ENCODE measurements around the gene KMT2C. TPM values are rescaled to one million over a fixed set of nuclear protein-coding genes. Genes with fewer than 3 reads are reported as not detected.

Gene KMT2C
- polyA plus RNA-seq, 1 donor from 2014 or later = 29.8 TPM

DNA sequence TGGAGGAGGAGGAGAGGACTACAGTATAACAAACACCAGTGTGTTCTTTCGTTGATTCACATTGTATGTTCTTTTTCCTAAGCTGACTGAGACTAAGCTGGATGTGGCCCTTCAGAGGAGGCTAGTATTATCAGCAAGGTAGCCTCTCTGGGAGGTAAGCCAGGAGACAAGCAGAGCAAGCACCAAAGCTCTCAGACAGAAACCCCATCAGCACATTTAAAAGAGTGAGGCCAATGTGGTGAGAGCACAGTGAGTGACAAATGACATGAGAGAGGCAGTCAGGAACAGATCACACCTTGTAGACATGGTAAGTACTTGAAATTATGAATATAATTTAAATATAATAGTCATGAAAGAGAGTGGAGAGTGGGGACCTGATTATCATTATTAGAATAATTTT, 107.6 kb downstream of the KMT2C start:
- Histone ChIP-seq H3F3A (ENCODE audit: insufficient read depth, low read length, poor library complexity, severe bottlenecking) (no peaks in the 10 kb centered on the region), H3K9me3 (ENCODE audit: low read length) (no peaks in the 10 kb centered on the region), H2AFZ (ENCODE audit: low read depth, low read length) (no peak overlapping the region), H4K20me1 (ENCODE audit: insufficient read depth) (no peaks in the 10 kb centered on the region), H3K4me3 (ENCODE audit: low read length) (peak overlapping the region; percentile 33), H3K79me2 (replicated peaks; ENCODE audit: insufficient read depth, low read length) (peaks cover 15% of the 10 kb centered on the region), H3K27ac (ENCODE audit: low read length) (no peak overlapping the region), H3K9ac (ENCODE audit: low read length) (no peak overlapping the region), H3K9me2 (ENCODE audit: insufficient read depth, low read length) (no peaks in the 10 kb centered on the region), H3K4me2 (ENCODE audit: low read length) (no peak overlapping the region), H3K27me3 (ENCODE audit: insufficient read depth, low read depth, low read length) (no peaks in the 10 kb centered on the region), H3K36me3 (ENCODE audit: insufficient read depth, low read length) (no peaks in the 10 kb centered on the region)
- TF ChIP-seq RAD21 (conservative IDR thresholded peaks at IDR 0.05) (no peak), CTCF (IDR thresholded peaks at IDR 0.05; ENCODE audit: poor library complexity, severe bottlenecking) (no peak), EZH2 (IDR thresholded peaks at IDR 0.05; ENCODE audit: borderline replicate concordance, insufficient read depth, low read length, poor library complexity, severe bottlenecking) (no peak), MXI1 (conservative IDR thresholded peaks at IDR 0.05; ENCODE audit: poor library complexity, severe bottlenecking) (no peak), POLR2AphosphoS5 (IDR thresholded peaks at IDR 0.05) (no peak), TAF1 (IDR thresholded peaks at IDR 0.05; ENCODE audit: low read depth) (no peak), EP300 (conservative IDR thresholded peaks at IDR 0.05; ENCODE audit: poor library complexity, severe bottlenecking) (no peak), SMC3 (conservative IDR thresholded peaks at IDR 0.05; ENCODE audit: poor library complexity) (no peak)

DNA sequence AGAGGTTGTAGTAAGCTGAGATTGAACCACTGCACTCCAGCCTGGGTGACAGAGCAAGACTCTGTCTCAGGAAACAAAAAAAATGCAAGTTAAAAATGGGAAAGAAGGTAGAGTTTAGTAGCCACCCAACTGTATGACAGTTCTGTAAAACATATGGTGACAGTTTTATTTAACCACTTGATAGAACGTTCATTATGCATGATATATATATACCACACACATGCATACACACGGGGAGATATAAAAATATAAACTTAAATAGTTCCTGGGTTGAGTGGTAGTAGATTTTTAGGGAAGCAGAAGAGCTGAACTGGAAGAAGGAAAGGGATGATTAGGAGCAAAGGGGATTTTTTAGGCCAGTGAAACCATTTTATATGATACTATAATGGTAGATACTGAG, 120.0 kb downstream of the KMT2C start:
- Histone ChIP-seq H3K79me2 (replicated peaks; ENCODE audit: insufficient read depth, low read length) (peaks cover 37% of the 10 kb centered on the region), H2AFZ (ENCODE audit: low read depth, low read length) (no peak overlapping the region)

More for the DNA sequence above, 120.0 kb downstream of the KMT2C start:
- no peaks in the 10 kb centered on the region for H3K36me3 ChIP-seq (ENCODE audit: insufficient read depth, low read length)
- H3K9me2 ChIP-seq (ENCODE audit: insufficient read depth, low read length) = no peaks in the 10 kb centered on the region
- TF ChIP-seq SMC3 (conservative IDR thresholded peaks at IDR 0.05; ENCODE audit: poor library complexity) = no peak
- TF ChIP-seq TAF1 (IDR thresholded peaks at IDR 0.05; ENCODE audit: low read depth) = no peak
- TF ChIP-seq POLR2AphosphoS5 (IDR thresholded peaks at IDR 0.05) = no peak
- TF ChIP-seq CTCF (IDR thresholded peaks at IDR 0.05; ENCODE audit: poor library complexity, severe bottlenecking) = no peak
- TF ChIP-seq EZH2 (IDR thresholded peaks at IDR 0.05; ENCODE audit: borderline replicate concordance, insufficient read depth, low read length, poor library complexity, severe bottlenecking) = no peak
- no peak for TF ChIP-seq MXI1 (conservative IDR thresholded peaks at IDR 0.05; ENCODE audit: poor library complexity, severe bottlenecking)
- TF ChIP-seq, protein P1, sequence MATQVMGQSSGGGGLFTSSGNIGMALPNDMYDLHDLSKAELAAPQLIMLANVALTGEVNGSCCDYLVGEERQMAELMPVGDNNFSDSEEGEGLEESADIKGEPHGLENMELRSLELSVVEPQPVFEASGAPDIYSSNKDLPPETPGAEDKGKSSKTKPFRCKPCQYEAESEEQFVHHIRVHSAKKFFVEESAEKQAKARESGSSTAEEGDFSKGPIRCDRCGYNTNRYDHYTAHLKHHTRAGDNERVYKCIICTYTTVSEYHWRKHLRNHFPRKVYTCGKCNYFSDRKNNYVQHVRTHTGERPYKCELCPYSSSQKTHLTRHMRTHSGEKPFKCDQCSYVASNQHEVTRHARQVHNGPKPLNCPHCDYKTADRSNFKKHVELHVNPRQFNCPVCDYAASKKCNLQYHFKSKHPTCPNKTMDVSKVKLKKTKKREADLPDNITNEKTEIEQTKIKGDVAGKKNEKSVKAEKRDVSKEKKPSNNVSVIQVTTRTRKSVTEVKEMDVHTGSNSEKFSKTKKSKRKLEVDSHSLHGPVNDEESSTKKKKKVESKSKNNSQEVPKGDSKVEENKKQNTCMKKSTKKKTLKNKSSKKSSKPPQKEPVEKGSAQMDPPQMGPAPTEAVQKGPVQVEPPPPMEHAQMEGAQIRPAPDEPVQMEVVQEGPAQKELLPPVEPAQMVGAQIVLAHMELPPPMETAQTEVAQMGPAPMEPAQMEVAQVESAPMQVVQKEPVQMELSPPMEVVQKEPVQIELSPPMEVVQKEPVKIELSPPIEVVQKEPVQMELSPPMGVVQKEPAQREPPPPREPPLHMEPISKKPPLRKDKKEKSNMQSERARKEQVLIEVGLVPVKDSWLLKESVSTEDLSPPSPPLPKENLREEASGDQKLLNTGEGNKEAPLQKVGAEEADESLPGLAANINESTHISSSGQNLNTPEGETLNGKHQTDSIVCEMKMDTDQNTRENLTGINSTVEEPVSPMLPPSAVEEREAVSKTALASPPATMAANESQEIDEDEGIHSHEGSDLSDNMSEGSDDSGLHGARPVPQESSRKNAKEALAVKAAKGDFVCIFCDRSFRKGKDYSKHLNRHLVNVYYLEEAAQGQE (IDR thresholded peaks at IDR 0.05; ENCODE audit: borderline replicate concordance) = no peak
- no peak for TF ChIP-seq RAD21 (conservative IDR thresholded peaks at IDR 0.05)
- no peak for TF ChIP-seq EP300 (conservative IDR thresholded peaks at IDR 0.05; ENCODE audit: poor library complexity, severe bottlenecking)
- no peaks in the 10 kb centered on the region for H3K9me3 ChIP-seq (ENCODE audit: low read length)
- no peak overlapping the region for H3K27ac ChIP-seq (ENCODE audit: low read length)
- no peak overlapping the region for H3K4me3 ChIP-seq (ENCODE audit: low read length)
- H4K20me1 ChIP-seq (ENCODE audit: insufficient read depth) = no peaks in the 10 kb centered on the region
- H3K9ac ChIP-seq (ENCODE audit: low read length) = no peak overlapping the region
- no peak overlapping the region for H3K4me2 ChIP-seq (ENCODE audit: low read length)
- no peaks in the 10 kb centered on the region for H3F3A ChIP-seq (ENCODE audit: insufficient read depth, low read length, poor library complexity, severe bottlenecking)
- H3K27me3 ChIP-seq (ENCODE audit: insufficient read depth, low read depth, low read length) = no peaks in the 10 kb centered on the region
